ENCODE results near the gene CUL5. TPM values are rescaled to one million over a fixed set of nuclear protein-coding genes. Genes with fewer than 3 reads are reported as not detected.

CUL5 gene
- total RNA-seq, 1 donor from 2014 or later, result 29.7 TPM

DNA sequence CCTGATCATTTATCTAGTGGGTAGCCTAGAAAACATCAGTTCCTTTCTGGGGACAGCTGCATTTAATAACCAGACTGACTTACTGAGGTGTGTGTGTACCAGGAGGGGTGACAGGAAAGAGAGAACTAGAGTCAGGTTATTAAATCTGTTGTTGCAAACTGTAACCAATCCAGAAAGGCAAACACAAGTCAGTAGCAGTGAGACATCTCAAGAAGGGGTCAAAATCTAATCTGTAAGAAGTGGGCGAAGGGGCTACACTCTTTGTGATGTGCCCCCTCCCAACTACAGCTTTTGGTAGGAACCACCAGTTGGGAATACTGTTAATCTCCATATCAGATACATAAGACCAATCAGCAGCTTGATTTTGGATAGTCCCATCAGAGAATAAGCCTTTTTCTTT, 26.3 kb downstream of the CUL5 start:
- no peak for ATAC-seq
- Histone ChIP-seq H3K9me3 (no peaks in the 10 kb centered on the region), H3K4me3 (no peak overlapping the region), H3K27me3 (ENCODE audit: low read depth) (no peaks in the 10 kb centered on the region), H3K27ac (no peak overlapping the region), H3K4me1 (no peaks in the 10 kb centered on the region), H3K36me3 (peaks cover 40% of the 10 kb centered on the region)
- no peak for DNase-seq
- intact Hi-C loops (cut with DNase I), result no loop called here
- TF ChIP-seq, protein P1, sequence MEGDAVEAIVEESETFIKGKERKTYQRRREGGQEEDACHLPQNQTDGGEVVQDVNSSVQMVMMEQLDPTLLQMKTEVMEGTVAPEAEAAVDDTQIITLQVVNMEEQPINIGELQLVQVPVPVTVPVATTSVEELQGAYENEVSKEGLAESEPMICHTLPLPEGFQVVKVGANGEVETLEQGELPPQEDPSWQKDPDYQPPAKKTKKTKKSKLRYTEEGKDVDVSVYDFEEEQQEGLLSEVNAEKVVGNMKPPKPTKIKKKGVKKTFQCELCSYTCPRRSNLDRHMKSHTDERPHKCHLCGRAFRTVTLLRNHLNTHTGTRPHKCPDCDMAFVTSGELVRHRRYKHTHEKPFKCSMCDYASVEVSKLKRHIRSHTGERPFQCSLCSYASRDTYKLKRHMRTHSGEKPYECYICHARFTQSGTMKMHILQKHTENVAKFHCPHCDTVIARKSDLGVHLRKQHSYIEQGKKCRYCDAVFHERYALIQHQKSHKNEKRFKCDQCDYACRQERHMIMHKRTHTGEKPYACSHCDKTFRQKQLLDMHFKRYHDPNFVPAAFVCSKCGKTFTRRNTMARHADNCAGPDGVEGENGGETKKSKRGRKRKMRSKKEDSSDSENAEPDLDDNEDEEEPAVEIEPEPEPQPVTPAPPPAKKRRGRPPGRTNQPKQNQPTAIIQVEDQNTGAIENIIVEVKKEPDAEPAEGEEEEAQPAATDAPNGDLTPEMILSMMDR (IDR thresholded peaks at IDR 0.05), result no peak

DNA sequence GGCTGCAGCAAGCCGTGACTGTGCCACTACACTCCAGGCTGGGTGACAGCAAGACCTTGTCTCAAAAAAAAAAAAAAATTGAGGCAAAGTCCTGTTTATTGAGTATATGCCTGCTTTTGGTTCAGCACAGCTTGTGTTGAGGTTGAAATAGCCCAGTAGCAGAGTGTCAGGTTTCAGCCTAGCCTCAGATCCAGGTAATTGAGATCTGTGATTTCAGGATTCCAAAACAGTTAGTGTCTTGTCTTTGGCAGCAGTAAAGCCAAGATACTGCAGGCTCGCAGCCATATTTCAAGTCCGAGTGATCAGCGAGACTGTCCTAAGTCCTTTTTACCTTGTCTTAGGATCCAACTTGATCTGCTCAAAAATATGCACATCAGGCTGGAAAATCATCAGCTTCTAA, 27.0 kb downstream of the CUL5 start:
- ATAC-seq (no peak), DNase-seq (no peak)
- Histone ChIP-seq H3K4me1 (no peaks in the 10 kb centered on the region), H3K27ac (no peak overlapping the region), H3K36me3 (peaks cover 43% of the 10 kb centered on the region), H3K9me3 (no peaks in the 10 kb centered on the region), H3K4me3 (no peak overlapping the region), H3K27me3 (ENCODE audit: low read depth) (no peaks in the 10 kb centered on the region)
- TF ChIP-seq, protein P1 (IDR thresholded peaks at IDR 0.05), result no peak
- intact Hi-C loops (cut with DNase I), result no loop called here

DNA sequence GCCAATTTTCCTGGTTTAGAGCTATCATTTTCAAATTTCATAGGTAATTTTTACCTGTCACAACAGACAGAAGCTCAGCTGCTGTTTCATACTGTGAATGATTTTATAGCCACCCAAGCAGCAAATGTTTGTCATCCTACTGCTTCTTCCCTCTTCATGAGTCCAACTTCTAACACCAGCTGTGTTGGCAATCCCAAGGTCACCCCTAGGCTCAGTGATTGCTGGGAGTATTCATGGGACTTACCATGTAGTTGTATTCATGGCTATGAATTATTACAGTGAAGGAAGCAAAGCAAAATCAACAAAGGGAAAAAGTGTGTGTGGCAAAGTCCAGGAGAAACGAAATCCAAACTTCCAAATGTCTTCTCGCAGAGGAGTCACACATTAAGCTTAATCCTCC, 28.5 kb downstream of the CUL5 start:
- no peak for DNase-seq
- no peaks in the 10 kb centered on the region for H3K9me3 ChIP-seq
- no peaks in the 10 kb centered on the region for H3K4me1 ChIP-seq
- intact Hi-C loops (cut with DNase I), result no loop called here
- no peaks in the 10 kb centered on the region for H3K27me3 ChIP-seq (ENCODE audit: low read depth)
- H3K4me3 ChIP-seq, result no peak overlapping the region
- TF ChIP-seq, protein P1 (IDR thresholded peaks at IDR 0.05), result no peak
- ATAC-seq, result no peak
- peaks cover 43% of the 10 kb centered on the region for H3K36me3 ChIP-seq
- H3K27ac ChIP-seq, result no peak overlapping the region

DNA sequence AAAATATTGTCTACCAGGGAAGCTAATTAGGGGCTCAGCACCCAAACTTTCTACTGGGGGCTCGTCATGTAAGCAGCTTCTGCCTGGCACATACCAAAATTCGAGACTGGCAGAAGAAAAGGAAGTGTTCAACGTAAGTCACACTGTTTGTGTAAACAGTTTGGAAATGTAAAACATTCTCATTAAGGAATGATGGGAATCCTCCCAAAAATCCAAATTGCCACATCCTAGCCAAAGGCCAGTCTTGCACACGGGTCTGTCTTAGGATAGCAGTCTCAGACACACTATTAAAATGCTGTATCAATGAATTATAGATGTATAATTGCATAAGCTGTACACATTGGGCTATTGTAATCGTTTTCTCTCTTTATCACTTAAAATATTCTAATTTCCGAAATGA, 28.9 kb downstream of the CUL5 start:
- Histone ChIP-seq H3K4me3 (no peak overlapping the region), H3K36me3 (peaks cover 45% of the 10 kb centered on the region), H3K9me3 (no peaks in the 10 kb centered on the region), H3K27me3 (ENCODE audit: low read depth) (no peaks in the 10 kb centered on the region), H3K4me1 (no peaks in the 10 kb centered on the region), H3K27ac (no peak overlapping the region)
- ATAC-seq (no peak), DNase-seq (no peak)
- intact Hi-C loops (cut with DNase I), result no loop called here
- TF ChIP-seq, protein P1 (IDR thresholded peaks at IDR 0.05), result no peak

DNA sequence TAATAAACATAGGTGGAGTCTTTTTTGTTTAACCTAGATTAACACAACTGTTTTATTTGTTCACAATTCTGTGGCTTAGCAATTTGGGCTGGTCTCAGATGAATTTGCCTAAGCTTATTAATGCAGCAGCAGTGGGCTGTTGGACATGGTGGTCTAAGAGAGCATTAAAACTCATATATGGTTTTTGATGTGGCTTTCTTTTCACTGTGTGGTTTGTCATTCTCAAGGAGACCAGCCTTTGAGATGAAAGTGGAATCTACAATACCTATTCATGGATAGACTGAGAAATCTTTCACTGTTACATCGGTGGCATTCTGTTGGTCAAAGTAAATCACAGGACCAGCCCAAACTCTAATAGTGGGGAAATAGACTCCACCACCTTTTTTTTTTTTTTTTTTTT, 39.6 kb downstream of the CUL5 start:
- DNase-seq (no peak), ATAC-seq (no peak)
- Histone ChIP-seq H3K27ac (no peak overlapping the region), H3K4me1 (no peaks in the 10 kb centered on the region), H3K27me3 (ENCODE audit: low read depth) (no peaks in the 10 kb centered on the region), H3K9me3 (no peaks in the 10 kb centered on the region), H3K36me3 (peaks cover 69% of the 10 kb centered on the region), H3K4me3 (no peak overlapping the region)
- intact Hi-C loops (cut with DNase I), result no loop called here
- TF ChIP-seq, protein P1 (IDR thresholded peaks at IDR 0.05), result no peak

DNA sequence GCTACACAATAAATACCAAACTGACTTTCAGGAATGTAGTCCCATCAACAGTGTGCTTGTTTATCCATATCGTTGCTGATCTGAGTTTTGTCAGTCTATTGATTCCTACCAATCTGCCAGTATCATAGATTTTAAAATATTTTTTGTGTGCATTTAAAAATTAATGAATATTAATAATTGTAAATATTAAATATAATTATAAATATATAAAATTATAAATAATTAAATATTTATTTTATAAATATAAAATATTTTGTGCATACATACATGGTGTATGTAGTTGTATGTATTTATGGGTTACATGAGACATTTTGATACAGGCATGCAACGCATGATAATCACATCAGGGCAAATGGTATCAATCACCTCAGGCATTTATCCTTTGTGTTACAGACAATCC, 53.6 kb downstream of the CUL5 start:
- DNase-seq (no peak), ATAC-seq (no peak)
- no peak overlapping the region for H3K4me3 ChIP-seq
- TF ChIP-seq, protein P1 (IDR thresholded peaks at IDR 0.05), result no peak
- peaks cover 63% of the 10 kb centered on the region for H3K36me3 ChIP-seq
- H3K9me3 ChIP-seq, result no peaks in the 10 kb centered on the region
- no peak overlapping the region for H3K27ac ChIP-seq
- H3K27me3 ChIP-seq (ENCODE audit: low read depth), result no peaks in the 10 kb centered on the region
- no peaks in the 10 kb centered on the region for H3K4me1 ChIP-seq
- intact Hi-C loops (cut with DNase I), result no loop called here

Data from lower lobe of right lung (tissue), 2 donors.